ENCODE results near the gene TXNIP. TPM values are rescaled to one million over a fixed set of nuclear protein-coding genes. Genes with fewer than 3 reads are reported as not detected.
A peak's percentile ranks its signal among the peaks of the same experiment; 100 is the strongest.

Gene TXNIP
- total RNA-seq, 1 donor from 2014 or later = 157 TPM

DNA sequence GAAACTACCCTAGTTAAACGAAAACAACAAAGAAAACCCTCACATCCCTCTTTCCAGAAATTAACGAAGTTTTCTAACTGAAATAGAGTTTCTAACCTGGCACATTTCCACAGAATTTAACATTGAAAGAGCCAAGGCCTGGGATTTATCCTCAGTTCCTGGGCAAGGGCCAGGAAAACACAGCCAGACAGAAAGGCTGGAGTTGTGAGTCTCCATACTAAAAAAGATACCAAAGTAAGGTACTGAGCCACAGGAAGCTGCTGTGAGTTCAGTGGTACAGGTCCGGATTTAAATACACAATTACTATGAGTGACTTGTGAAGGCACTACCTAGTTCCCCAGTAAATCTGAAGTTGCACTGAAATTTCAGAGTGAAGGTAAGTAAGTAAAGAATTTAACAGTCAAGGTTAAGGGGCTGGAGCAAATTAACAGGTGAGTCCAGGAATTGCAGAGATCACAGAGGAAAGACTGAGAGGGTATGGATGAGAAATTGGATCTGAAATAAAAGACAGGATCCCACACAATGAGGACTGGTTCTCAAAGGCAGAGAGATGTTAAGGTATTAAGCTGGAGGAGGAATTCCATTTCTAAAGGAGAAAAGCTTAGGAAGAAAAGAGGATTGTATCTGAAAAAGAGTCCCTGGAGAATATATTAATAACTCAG is 39.5 kb downstream of the TXNIP start:
- Histone ChIP-seq H3K36me3 (ENCODE audit: insufficient read depth, low read length) (peaks cover 5% of the 10 kb centered on the region), H2AFZ (ENCODE audit: low read depth, low read length) (peak overlapping the region; percentile 56), H3K27me3 (ENCODE audit: insufficient read depth, low read length) (no peaks in the 10 kb centered on the region), H4K20me1 (ENCODE audit: insufficient read depth, low read length) (peaks cover 29% of the 10 kb centered on the region), H3K4me3 (ENCODE audit: insufficient read depth, low read depth, low read length) (peak overlapping the region; percentile 78), H3K79me2 (ENCODE audit: insufficient read depth, low read length) (peaks cover 55% of the 10 kb centered on the region), H3K27ac (ENCODE audit: low read depth, low read length) (peak overlapping the region; percentile 83), H3K4me2 (ENCODE audit: low read length) (peak overlapping the region; percentile 92), H3K9ac (ENCODE audit: low read length) (peak overlapping the region; percentile 82), H3K9me3 (ENCODE audit: insufficient read depth, low read depth, low read length) (no peaks in the 10 kb centered on the region), H3K4me1 (ENCODE audit: insufficient read depth, low read length) (peaks cover 25% of the 10 kb centered on the region)
- Mint-ChIP-seq H3K36me3 (ENCODE audit: low read depth, unreplicated experiment) (peaks cover 3% of the 10 kb centered on the region), H3K4me3 (ENCODE audit: unreplicated experiment) (peak overlapping the region; percentile 92), H3K9me3 (ENCODE audit: unreplicated experiment) (no peaks in the 10 kb centered on the region), H3K27ac (ENCODE audit: unreplicated experiment) (peak overlapping the region; percentile 13), H3K27me3 (ENCODE audit: low read depth, unreplicated experiment) (no peaks in the 10 kb centered on the region), H3K4me1 (ENCODE audit: low read depth, unreplicated experiment) (peaks cover 21% of the 10 kb centered on the region)
- FAIRE-seq (no peak), DNase-seq (ENCODE audit: low read depth) (peak; percentile 36)
- TF ChIP-seq EZH2 (IDR thresholded peaks at IDR 0.05; ENCODE audit: insufficient read depth, low read length) = no peak
- TF ChIP-seq CTCF (IDR thresholded peaks at IDR 0.05; ENCODE audit: insufficient read depth, low read depth, low read length) = no peak

- Histone ChIP-seq H3K27me3 (ENCODE audit: insufficient read depth, low read length) (no peaks in the 10 kb centered on the region), H3K9ac (ENCODE audit: low read length) (peak overlapping the region; percentile 82), H2AFZ (ENCODE audit: low read depth, low read length) (no peak overlapping the region), H3K36me3 (ENCODE audit: insufficient read depth, low read length) (peaks cover 5% of the 10 kb centered on the region), H3K79me2 (ENCODE audit: insufficient read depth, low read length) (peaks cover 61% of the 10 kb centered on the region), H4K20me1 (ENCODE audit: insufficient read depth, low read length) (peaks cover 34% of the 10 kb centered on the region), H3K4me2 (ENCODE audit: low read length) (peak overlapping the region; percentile 92), H3K4me3 (ENCODE audit: insufficient read depth, low read depth, low read length) (peak overlapping the region; percentile 78), H3K9me3 (ENCODE audit: insufficient read depth, low read depth, low read length) (no peaks in the 10 kb centered on the region), H3K4me1 (ENCODE audit: insufficient read depth, low read length) (peaks cover 20% of the 10 kb centered on the region), H3K27ac (ENCODE audit: low read depth, low read length) (peak overlapping the region; percentile 83)
- Mint-ChIP-seq H3K27ac (ENCODE audit: unreplicated experiment) (no peak overlapping the region), H3K9me3 (ENCODE audit: unreplicated experiment) (peaks cover 2% of the 10 kb centered on the region), H3K36me3 (ENCODE audit: low read depth, unreplicated experiment) (peaks cover 4% of the 10 kb centered on the region), H3K4me1 (ENCODE audit: low read depth, unreplicated experiment) (peaks cover 18% of the 10 kb centered on the region), H3K27me3 (ENCODE audit: low read depth, unreplicated experiment) (no peaks in the 10 kb centered on the region), H3K4me3 (ENCODE audit: unreplicated experiment) (peak overlapping the region; percentile 92)
- FAIRE-seq (no peak), DNase-seq (ENCODE audit: low read depth) (no peak)
- TF ChIP-seq CTCF (IDR thresholded peaks at IDR 0.05; ENCODE audit: insufficient read depth, low read depth, low read length) = no peak
Measured at GRCh38 chr1:145956361-145956760, 40.0 kb downstream of the TXNIP start.

GRCh38 chr1:145955436-145955835 is 40.9 kb downstream of the TXNIP start:
- H3K4me1 Mint-ChIP-seq (ENCODE audit: low read depth, unreplicated experiment) = peaks cover 16% of the 10 kb centered on the region
- H3K9me3 Mint-ChIP-seq (ENCODE audit: unreplicated experiment) = peaks cover 2% of the 10 kb centered on the region
- FAIRE-seq (no peak), DNase-seq (ENCODE audit: low read depth) (peak; percentile 36)
- peaks cover 68% of the 10 kb centered on the region for H3K79me2 ChIP-seq (ENCODE audit: insufficient read depth, low read length)
- peak overlapping the region; percentile 92 for H3K4me3 Mint-ChIP-seq (ENCODE audit: unreplicated experiment)
- no peak overlapping the region for H3K27ac Mint-ChIP-seq (ENCODE audit: unreplicated experiment)
- H3K4me2 ChIP-seq (ENCODE audit: low read length) = peak overlapping the region; percentile 92
- H3K9ac ChIP-seq (ENCODE audit: low read length) = no peak overlapping the region
- H3K36me3 ChIP-seq (ENCODE audit: insufficient read depth, low read length) = peaks cover 5% of the 10 kb centered on the region
- no peak overlapping the region for H2AFZ ChIP-seq (ENCODE audit: low read depth, low read length)
- no peaks in the 10 kb centered on the region for H3K9me3 ChIP-seq (ENCODE audit: insufficient read depth, low read depth, low read length)
- peaks cover 4% of the 10 kb centered on the region for H3K36me3 Mint-ChIP-seq (ENCODE audit: low read depth, unreplicated experiment)
- peaks cover 37% of the 10 kb centered on the region for H4K20me1 ChIP-seq (ENCODE audit: insufficient read depth, low read length)
- H3K4me1 ChIP-seq (ENCODE audit: insufficient read depth, low read length) = peaks cover 12% of the 10 kb centered on the region
- TF ChIP-seq CTCF (IDR thresholded peaks at IDR 0.05; ENCODE audit: insufficient read depth, low read depth, low read length) (no peak), EZH2 (IDR thresholded peaks at IDR 0.05; ENCODE audit: insufficient read depth, low read length) (no peak)
- no peaks in the 10 kb centered on the region for H3K27me3 Mint-ChIP-seq (ENCODE audit: low read depth, unreplicated experiment)
- no peak overlapping the region for H3K27ac ChIP-seq (ENCODE audit: low read depth, low read length)
- H3K27me3 ChIP-seq (ENCODE audit: insufficient read depth, low read length) = no peaks in the 10 kb centered on the region
- peak overlapping the region; percentile 78 for H3K4me3 ChIP-seq (ENCODE audit: insufficient read depth, low read depth, low read length)

Data from astrocyte (in vitro differentiated cells and primary cell).